GM19025 (cell line): ENCODE data around the gene RNU6-9.

Source experiments
- ATAC-seq: cut with Tn5 transposase; IDR thresholded peaks from one replicate; pipeline ENCODE4 v1.9.1; 2021; ENCODE audit warnings: mild to moderate bottlenecking, low read depth, moderate library complexity; ENCODE audit not compliant: unreplicated experiment

RNU6-9 gene

GRCh38 chr19:861141-861755, 32.0 kb upstream of the RNU6-9 start:
- ATAC-seq: no peak

- no peak for ATAC-seq
These were observed 31.3 kb upstream of the RNU6-9 start for GRCh38 chr19:861756-862580.

GRCh38 chr19:862581-863314, 30.5 kb upstream of the RNU6-9 start:
- ATAC-seq: no peak

GRCh38 chr19:863315-863620, 30.0 kb upstream of the RNU6-9 start:
- no peak for ATAC-seq

GRCh38 chr19:866769-867300, 26.4 kb upstream of the RNU6-9 start:
- no peak for ATAC-seq

- no peak for ATAC-seq
These were observed 25.9 kb upstream of the RNU6-9 start for GRCh38 chr19:867301-867793.

- ATAC-seq: no peak
These were observed 25.3 kb upstream of the RNU6-9 start for GRCh38 chr19:867855-868457.

GRCh38 chr19:868458-869244, 24.6 kb upstream of the RNU6-9 start:
- no peak for ATAC-seq

- no peak for ATAC-seq
These were observed 23.8 kb upstream of the RNU6-9 start for GRCh38 chr19:869245-870177.

GRCh38 chr19:870314-870713, 23.0 kb upstream of the RNU6-9 start:
- no peak for ATAC-seq

GRCh38 chr19:870963-871401, 22.3 kb upstream of the RNU6-9 start:
- no peak for ATAC-seq

GRCh38 chr19:871446-872265, 21.6 kb upstream of the RNU6-9 start:
- ATAC-seq: no peak

GRCh38 chr19:872266-872951, 20.9 kb upstream of the RNU6-9 start:
- no peak for ATAC-seq

- ATAC-seq: no peak
These were observed 20.2 kb upstream of the RNU6-9 start for GRCh38 chr19:873084-873483.

GRCh38 chr19:873561-874041, 19.7 kb upstream of the RNU6-9 start:
- ATAC-seq: no peak

GRCh38 chr19:875265-875879, 17.9 kb upstream of the RNU6-9 start:
- no peak for ATAC-seq

GRCh38 chr19:876089-876488, 17.2 kb upstream of the RNU6-9 start:
- no peak for ATAC-seq
